ENCODE results near the gene SIM1. TPM values are rescaled to one million over a fixed set of nuclear protein-coding genes. Genes with fewer than 3 reads are reported as not detected.

The SIM1 gene
- total RNA-seq, 1 donor from 2014 or later = not detected

DNA sequence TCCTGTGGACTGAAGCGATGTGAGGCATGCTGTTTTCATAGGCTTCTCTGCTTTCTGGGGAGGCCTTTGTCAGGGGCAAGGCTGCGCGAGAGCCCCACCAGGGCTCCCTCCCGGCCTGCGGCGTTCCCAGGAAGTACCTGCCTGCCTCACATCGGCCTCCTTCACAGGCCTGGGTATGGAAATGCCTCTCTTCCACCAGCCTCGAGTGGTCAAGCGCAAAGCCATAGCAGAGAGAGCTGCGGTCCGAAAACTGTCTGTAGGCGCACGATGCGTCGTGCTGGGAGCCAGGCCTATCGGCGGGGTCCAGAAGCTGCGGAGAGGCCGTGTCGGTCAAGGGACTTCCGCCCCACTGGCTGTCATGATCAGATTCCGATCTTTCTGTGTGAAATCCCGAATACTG is 71.2 kb downstream of the SIM1 start:
- Histone ChIP-seq H3K27me3 (ENCODE audit: low read depth) (peaks cover 6% of the 10 kb centered on the region), H3K4me3 (no peak overlapping the region), H3K9me3 (replicated peaks) (no peaks in the 10 kb centered on the region), H3K4me1 (no peaks in the 10 kb centered on the region), H3K27ac (replicated peaks) (no peak overlapping the region), H3K36me3 (no peaks in the 10 kb centered on the region)
- no peak for DNase-seq
- intact Hi-C loops (cut with micrococcal nuclease) = no loop called here
- no peak for TF ChIP-seq CTCF (IDR thresholded peaks at IDR 0.05; ENCODE audit: borderline replicate concordance)

- no peak overlapping the region for H3K4me3 ChIP-seq
- no peak for TF ChIP-seq CTCF (IDR thresholded peaks at IDR 0.05; ENCODE audit: borderline replicate concordance)
- H3K4me1 ChIP-seq = no peaks in the 10 kb centered on the region
- no peaks in the 10 kb centered on the region for H3K9me3 ChIP-seq (replicated peaks)
- peaks cover 6% of the 10 kb centered on the region for H3K27me3 ChIP-seq (ENCODE audit: low read depth)
- H3K36me3 ChIP-seq = no peaks in the 10 kb centered on the region
- H3K27ac ChIP-seq (replicated peaks) = no peak overlapping the region
- intact Hi-C loops (cut with micrococcal nuclease) = no loop called here
- DNase-seq = no peak
These were observed 72.3 kb downstream of the SIM1 start for GRCh38 chr6:100392423-100392822.

DNA sequence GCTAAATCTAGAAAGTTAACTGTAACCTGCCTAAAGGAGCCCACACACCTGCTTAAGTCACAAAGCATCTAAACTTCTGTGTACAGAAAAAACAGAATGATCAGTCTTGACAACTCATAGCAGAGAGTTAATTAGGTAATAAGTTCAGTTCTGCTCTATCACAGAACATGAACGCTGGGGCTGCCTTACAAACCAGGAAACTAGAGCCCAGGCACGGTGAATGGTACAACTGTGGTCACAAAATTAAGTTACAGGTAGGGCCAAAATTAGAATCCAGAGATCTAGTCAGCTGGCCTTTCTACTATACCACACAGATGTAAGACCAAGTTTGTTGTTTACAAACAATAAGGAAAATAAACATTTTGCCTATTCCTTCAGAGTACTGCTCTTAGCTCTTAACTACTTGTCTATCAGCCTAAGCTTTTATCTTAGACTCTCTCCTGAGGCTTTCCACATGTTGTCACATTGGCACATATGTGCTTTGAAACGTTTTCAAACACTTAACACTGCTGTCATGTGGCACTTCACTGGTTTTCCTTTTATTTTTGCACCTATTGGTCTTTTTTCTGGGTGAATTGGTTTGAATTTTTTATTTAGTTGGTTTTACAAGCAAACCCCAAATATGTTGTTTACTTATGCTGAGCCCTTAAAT is 75.7 kb downstream of the SIM1 start:
- Histone ChIP-seq H3K9me3 (replicated peaks) (no peaks in the 10 kb centered on the region), H3K4me3 (no peak overlapping the region), H3K36me3 (no peaks in the 10 kb centered on the region), H3K4me1 (no peaks in the 10 kb centered on the region), H3K27me3 (ENCODE audit: low read depth) (no peaks in the 10 kb centered on the region), H3K27ac (replicated peaks) (no peak overlapping the region)
- no peak for DNase-seq
- intact Hi-C loops (cut with micrococcal nuclease) = no loop called here
- no peak for TF ChIP-seq CTCF (IDR thresholded peaks at IDR 0.05; ENCODE audit: borderline replicate concordance)

DNA sequence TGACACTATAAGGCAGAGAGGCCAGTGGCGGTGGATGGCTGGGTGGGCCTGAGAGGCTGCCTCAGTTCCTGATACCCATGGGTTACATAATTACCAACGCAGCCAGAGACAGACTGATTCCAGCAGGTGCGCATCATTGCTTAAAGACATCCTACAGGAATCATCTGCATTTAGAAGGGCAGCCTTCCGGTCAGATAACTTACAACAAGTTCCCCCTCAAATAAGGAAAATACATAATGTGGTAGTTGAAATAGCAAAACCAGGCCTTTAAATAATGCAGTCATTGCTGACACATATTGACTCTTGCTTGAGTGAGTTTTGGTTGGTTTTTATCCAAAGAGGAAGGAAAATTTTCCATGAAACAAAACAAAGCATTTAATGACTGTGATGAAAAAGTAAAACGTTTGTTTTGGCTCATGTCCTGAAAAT is 81.9 kb downstream of the SIM1 start:
- Histone ChIP-seq H3K4me1 (no peaks in the 10 kb centered on the region), H3K9me3 (replicated peaks) (no peaks in the 10 kb centered on the region), H3K27ac (replicated peaks) (no peak overlapping the region), H3K27me3 (ENCODE audit: low read depth) (no peaks in the 10 kb centered on the region), H3K4me3 (no peak overlapping the region), H3K36me3 (no peaks in the 10 kb centered on the region)
- TF ChIP-seq CTCF (IDR thresholded peaks at IDR 0.05; ENCODE audit: borderline replicate concordance) = no peak
- no peak for DNase-seq
- intact Hi-C loops (cut with micrococcal nuclease) = no loop called here

DNA sequence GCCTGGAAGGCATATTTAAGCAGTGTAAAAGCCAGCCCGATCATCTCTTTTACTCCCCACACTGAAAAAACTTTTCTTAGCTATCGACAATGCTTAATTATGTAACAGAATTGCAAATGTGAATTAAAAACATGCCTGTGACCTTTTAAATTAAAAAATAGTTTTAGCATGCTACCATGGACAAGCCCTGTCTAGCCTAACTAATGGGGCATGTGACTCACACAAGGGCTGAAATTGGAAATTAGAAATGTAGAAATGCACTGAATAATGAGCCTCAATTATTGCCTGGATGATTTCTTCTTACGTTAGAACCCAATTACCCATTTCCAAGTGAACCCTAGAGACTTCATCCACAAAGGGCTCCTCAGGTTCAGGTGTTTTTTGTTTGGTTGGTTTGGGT is 82.7 kb downstream of the SIM1 start:
- intact Hi-C loops (cut with micrococcal nuclease) = no loop called here
- no peak for TF ChIP-seq CTCF (IDR thresholded peaks at IDR 0.05; ENCODE audit: borderline replicate concordance)
- Histone ChIP-seq H3K4me3 (no peak overlapping the region), H3K9me3 (replicated peaks) (no peaks in the 10 kb centered on the region), H3K27ac (replicated peaks) (no peak overlapping the region), H3K27me3 (ENCODE audit: low read depth) (no peaks in the 10 kb centered on the region), H3K4me1 (no peaks in the 10 kb centered on the region), H3K36me3 (no peaks in the 10 kb centered on the region)
- no peak for DNase-seq
